GM18519 (cell line): ENCODE measurements around the gene ELMOD1.

Experiments
- ATAC-seq: cut with Tn5 transposase; IDR thresholded peaks from one replicate; pipeline ENCODE4 v1.9.1; 2021; ENCODE audit warnings: mild to moderate bottlenecking, moderate library complexity; ENCODE audit not compliant: unreplicated experiment, low FRiP score

ELMOD1 gene

DNA sequence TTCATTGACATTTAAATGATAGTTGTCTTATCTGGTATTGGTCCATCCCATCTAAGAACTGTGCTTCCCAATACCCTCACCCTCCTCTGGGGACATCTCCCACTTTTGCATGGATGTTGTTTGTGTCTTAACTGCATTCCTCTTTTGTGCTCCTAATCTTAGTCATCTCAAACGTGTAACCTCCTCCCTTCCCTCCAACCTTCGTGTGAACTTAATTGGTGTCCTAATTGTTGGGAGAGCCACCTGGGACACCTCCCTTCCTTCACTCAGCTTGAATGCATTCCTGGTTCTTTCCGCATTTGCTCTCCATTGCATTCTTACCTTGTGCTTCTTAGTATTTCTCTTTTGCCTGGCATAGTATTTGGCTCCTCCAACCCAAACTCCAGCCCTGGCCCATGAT is 9.8 kb upstream of the ELMOD1 start:
- ATAC-seq = no peak

GRCh38 chr11:107583629-107584195 is 7.2 kb upstream of the ELMOD1 start:
- no peak for ATAC-seq

- no peak for ATAC-seq
These were observed 3.5 kb upstream of the ELMOD1 start for GRCh38 chr11:107587306-107587979.

DNA sequence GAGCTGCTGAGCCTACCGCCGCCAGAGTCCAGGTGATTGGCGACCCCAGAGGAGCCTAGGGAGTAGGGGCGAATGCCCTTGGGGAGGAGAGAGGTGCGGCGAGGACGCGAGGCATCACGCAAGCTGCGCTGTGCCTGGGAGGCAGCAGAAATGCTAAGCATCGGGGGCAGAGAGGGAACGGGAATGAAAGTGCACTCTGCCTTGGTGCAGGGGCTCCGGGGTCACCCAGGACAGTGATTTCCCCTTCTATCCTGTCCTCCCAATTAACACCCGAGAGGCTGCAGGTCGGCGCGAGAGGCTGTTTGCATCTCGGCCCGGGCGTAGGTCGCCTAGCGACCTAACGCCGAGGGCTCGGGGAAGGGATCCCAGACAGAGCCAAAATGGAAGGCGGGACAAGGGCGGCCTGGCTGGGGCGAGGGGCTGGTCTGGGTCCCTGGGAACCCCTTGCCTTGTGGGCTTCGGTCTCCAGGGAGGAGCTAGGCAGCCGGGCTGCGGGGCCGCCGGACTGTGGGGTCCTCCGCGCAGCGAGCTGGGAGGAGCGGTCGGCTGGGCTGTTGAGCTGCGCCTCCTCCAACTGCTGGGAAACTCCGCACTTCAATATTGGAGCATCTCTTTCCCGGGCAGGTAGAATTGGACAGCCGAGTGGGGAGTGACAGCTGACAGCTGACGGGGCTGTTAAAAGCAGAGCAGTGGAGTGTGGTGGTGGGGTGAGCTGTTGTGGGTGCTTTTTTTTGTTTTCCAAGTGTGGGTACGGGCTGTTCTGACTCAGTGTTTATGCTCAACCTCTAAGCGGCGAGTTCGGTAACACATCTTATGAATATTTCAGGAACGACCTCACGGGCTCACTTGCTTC is 657 bp downstream of the ELMOD1 start:
- ATAC-seq = no peak

GRCh38 chr11:107592231-107592590 is 1.3 kb downstream of the ELMOD1 start:
- ATAC-seq = no peak

DNA sequence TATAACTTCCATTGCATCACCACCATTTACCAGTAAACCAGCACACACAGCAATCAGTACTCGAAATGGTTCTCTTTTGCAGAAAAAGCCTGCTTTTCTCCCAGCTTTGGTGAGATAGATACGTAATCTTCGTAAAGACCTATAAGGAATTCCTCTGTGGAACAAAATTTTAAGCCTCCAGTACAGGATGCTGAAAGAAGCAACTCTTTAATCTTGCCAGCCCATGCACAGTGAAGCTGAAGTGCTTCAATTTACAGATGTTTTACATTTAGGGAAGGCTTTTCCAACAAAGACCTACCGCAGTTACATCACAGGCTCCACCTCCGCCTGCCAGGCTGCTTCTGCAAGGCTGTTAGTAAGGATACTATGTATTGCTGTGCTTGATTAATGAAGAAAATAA is 1.9 kb downstream of the ELMOD1 start:
- ATAC-seq = no peak

DNA sequence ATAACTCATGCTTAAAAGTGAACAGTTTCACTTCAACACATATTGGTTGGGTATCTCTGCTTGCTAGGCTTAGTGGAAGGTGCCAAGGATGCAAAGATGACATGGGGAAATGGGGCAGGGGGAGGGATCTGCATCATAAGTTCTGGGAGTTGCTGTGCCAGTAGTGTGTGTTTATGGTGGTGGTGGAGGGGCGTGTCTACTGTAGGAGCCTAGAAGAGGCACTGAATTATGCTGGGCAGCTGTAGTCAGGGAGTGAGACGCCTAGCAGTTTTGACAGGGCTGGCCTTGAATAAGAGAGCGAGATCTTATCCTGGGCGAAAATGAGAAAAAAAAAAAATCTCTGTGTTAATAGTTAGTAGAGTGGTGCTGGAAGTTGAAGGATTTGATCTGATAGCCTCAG is 3.0 kb downstream of the ELMOD1 start:
- ATAC-seq = no peak

DNA sequence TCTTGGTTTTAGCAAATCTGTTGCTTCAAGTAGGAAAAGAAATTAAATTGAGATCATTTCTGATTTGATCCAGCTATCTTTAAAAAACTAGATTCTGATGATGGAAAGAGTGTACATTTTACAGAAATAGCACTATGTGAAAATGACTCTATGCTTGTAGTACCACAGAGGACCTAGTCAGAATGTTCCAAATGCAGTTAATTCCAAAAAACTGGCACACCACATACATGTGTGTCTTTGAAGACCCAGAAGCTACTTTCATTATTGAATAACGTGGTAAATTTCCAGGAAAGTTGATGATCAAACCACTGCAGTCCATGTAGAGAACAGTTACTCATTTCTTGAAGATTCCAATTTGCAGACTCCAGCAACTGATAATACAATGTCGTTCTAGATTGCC is 3.8 kb downstream of the ELMOD1 start:
- ATAC-seq = no peak

GRCh38 chr11:107598225-107599139 is 7.5 kb downstream of the ELMOD1 start:
- no peak for ATAC-seq

- no peak for ATAC-seq
These were observed 14.4 kb downstream of the ELMOD1 start for GRCh38 chr11:107605061-107606006.

DNA sequence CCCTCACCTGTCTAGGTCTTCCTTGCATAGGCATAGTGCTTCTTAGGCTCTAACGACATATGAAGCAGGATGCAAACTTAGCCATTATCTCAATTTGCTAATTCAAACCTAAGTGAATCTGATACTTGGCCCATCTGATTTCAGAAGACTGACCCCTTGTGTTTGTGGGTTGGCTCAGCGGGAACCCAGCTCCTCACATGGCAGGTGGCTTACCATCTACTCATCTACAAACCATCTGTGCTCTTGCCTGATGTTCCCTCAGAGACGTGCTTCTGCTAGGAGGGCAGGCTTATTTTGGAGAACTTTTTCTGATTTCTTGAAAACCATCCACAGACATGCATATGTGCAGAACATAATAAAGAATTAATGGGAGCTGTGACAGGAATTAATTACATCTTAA is 15.2 kb downstream of the ELMOD1 start:
- ATAC-seq = no peak

DNA sequence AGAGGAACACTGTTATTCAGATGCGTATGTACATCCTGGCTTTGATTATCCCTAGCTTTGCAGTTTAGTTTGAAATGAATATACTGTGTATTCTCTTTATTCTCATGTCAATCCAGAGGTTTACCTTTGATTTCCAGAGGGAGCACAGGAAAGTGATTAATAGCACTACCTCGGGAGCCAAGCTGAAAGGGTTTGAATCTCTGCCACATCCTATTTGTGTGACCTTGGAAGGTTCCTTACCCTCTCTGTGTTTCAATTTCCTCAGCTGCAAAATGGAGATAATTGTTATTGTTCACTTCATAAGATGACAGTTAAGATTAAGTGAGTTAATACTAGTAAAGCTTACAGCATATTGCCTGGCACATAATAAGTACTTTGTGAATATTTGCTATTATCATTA is 17.9 kb downstream of the ELMOD1 start:
- no peak for ATAC-seq

GRCh38 chr11:107609400-107610218 is 18.7 kb downstream of the ELMOD1 start:
- no peak for ATAC-seq

DNA sequence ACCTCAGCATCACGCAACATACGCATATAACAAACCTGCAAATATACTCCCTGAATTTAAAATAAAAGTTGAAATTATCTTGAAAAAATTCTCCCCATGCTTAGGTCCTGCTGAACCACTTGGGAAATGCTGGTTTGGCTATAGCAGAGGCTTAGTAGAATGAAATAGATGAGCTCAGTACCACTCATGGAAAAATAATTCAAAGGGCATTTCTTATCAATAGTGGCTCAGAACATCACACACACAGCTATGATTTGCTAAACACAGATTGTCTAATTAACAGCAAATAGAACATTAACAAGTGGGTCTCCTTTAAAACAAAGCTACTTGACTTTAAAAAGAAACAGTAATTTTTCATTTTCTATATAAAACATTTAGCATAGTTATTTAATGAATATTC is 21.5 kb downstream of the ELMOD1 start:
- ATAC-seq = no peak

DNA sequence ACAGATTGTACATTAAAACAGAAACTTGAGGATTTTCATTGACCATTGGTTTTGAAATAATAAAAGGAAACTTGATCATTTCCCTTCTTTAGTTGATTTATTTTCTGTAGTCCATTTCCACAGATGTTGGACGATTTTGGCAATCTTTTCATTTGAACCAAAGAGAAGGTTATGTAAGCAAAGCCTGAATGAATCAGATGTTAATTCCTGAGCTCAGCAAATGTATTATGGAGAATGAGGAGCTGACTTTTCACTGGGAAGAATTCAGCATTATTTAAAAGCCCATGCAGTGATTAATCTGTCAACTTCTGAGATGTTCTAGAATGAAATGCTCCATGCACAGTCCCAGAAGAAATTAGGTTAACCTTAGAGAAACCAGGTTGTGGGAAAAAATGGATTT is 29.0 kb downstream of the ELMOD1 start:
- no peak for ATAC-seq

DNA sequence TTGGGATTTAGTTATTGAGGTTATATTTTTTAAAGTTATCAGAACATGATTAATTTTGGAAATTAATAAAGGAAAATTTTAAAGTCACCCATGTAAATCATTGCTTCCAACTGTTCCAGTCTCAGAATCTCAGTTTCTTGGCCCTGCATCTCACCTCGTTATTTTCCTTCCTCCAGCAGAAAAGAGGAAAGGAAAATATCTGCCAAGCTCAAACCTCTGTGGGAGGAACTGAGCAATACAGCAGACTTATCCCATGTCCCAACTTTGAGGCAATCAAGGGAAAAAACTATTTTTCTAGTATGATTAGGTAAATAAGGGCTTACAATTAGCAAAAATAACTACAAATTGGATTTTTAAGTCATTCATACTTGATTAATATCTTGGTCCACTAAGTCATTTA is 30.1 kb downstream of the ELMOD1 start:
- ATAC-seq = no peak

GRCh38 chr11:107623183-107623582 is 32.2 kb downstream of the ELMOD1 start:
- no peak for ATAC-seq

- ATAC-seq = no peak
These were observed 34.2 kb downstream of the ELMOD1 start for GRCh38 chr11:107624983-107625684.
